Heart right ventricle (tissue), 16 donors: ENCODE data around the gene PERCC1. TPM values are rescaled to one million over a fixed set of nuclear protein-coding genes. Genes with fewer than 3 reads are reported as not detected.

ENCODE experiments used
- ATAC-seq, 8 donors: fragments of 200-7000 bp; cut with Tn5 transposase; one replicate each; pipeline ENCODE4 v1.9.1; 2020; ENCODE audit warnings: mild to moderate bottlenecking in 8 of 8, moderate library complexity in 8 of 8, moderate number of reproducible peaks in 1 of 8
- DNase-seq, 2 donors: peaks; one replicate each; pipeline ENCODE4 v3.0.0-alpha.2; 2020
- H3K27ac ChIP-seq, 10 donors: fragments of 200-600 bp; sonication (generic) in 2 of 10; one replicate each; pipeline versions ENCODE4 v1.5.0 to v1.8.0; 2020 to 2022; ENCODE audit warnings: mild to moderate bottlenecking in 3 of 10
- H3K27me3 ChIP-seq, 7 donors: fragments of 200-600 bp; one replicate each; pipeline ENCODE4 v1.8.0; 2021 to 2022; ENCODE audit warnings: mild to moderate bottlenecking in 2 of 7
- H3K36me3 ChIP-seq, 9 donors: fragments of 200-600 bp; sonication (generic) in 1 of 9; one replicate each; pipeline versions ENCODE4 v1.5.0 to v1.8.0; 2020 to 2022; ENCODE audit warnings: mild to moderate bottlenecking in 2 of 9
- H3K4me1 ChIP-seq, 9 donors: fragments of 200-600 bp; sonication (generic) in 1 of 9; one replicate each; pipeline versions ENCODE4 v1.5.0 to v1.8.0; 2020 to 2022; ENCODE audit warnings: mild to moderate bottlenecking in 4 of 9
- H3K4me3 ChIP-seq, 10 donors: fragments of 200-600 bp; sonication (generic) in 2 of 10; one replicate each; pipeline versions ENCODE4 v1.5.0 to v1.8.0; 2020 to 2022; ENCODE audit warnings: mild to moderate bottlenecking in 7 of 10, moderate library complexity in 2 of 10
- H3K9me3 ChIP-seq, 11 donors: fragments of 200-600 bp in 10 of 11; sonication (generic) in 2 of 11; one replicate each; pipeline versions ENCODE4 v1.5.0 to v1.8.0; 2013 to 2022; ENCODE audit warnings: mild to moderate bottlenecking in 2 of 11, control low read depth in 1 of 11, moderate library complexity in 1 of 11
- CTCF ChIP-seq, 9 donors: fragments of 200-600 bp; sonication (generic) in 2 of 9; IDR thresholded peaks; one replicate each; pipeline versions ENCODE4 v1.5.0 to v1.8.0; 2021 to 2022; ENCODE audit warnings: antibody characterized with exemption in 9 of 9, mild to moderate bottlenecking in 5 of 9, moderate library complexity in 1 of 9
- WGBS, 2 donors: extraction: QIAGEN DNeasy Blood & Tissue Kit; methylation state at CpG; one replicate each; pipeline ENCODE4 v1.1.7; 2013; ENCODE audit warnings: inconsistent platforms in 1 of 2; 5-methylcytosine and 5-hydroxymethylcytosine counted together
- intact Hi-C, 10 donors: fragments of 100-400 bp; cut with DNase I; formaldehyde crosslinking; loops; one replicate each; pipeline versions ENCODE4 v1.11.1 to v1.14.2; 2022
- polyA plus RNA-seq, 2 donors: library from polyadenylated mRNA; stranded (reverse); fragments of 200-250 nt; gene quantifications; one replicate each; pipeline ENCODE4 v1.2.3, GENCODE V29; 2013
- total RNA-seq, 10 donors: library from RNA; stranded (reverse); fragmentation: NEBNext Ultra II Directional in 3 of 10; extraction: Animal tissue kit (Norgen Biotek cat#: 25700) in 3 of 10; gene quantifications; one replicate each; pipeline versions ENCODE4 v1.2.1 to v1.2.4, GENCODE V29; 2021 to 2023
- donor health status: Arrhythmogenic right ventricular cardiomyopathy.
- donor health status: ischemic (EF 13 %, LVEDD 7.1; RV severe dilation, severe dysfunction).
- donor health status: healthy with polysubstance abuse.
- donor health status: DM: no; HTN: yes; CAD: no.
- donor health status: DM: no; HTN: no; CAD: no.
- donor health status: ischemic (EF 25% LVEDD 6.9; RV normal size, moderate dysfunction).
- donor health status: ischemic (EF 25% LVEDD 5.7; RV mildly dilated, moderate dysfunction).
- donor health status: healthy.
- donor health status: DM: yes; HTN: yes; CAD: no.
- donor health status: Ischemic cardiomyopathy.
- donor health status: ischemic (EF 35%, LVEDD 5.7; RV mildly dilated, moderate dysfunction).
- donor health status: nonischemic (EF 11% LVEDD 7.7; RV severe dilation, severe dysfunction).
- donor health status: DM: yes; HTN: yes; CAD: no.
- donor health status: PGD.
- donor health status: ischemic (EF 29% LVEDD 5.4; RV normal size, mild dysfunction).
- donor health status: nonischemic (EF 23%, LVEDD 6.1; RV moderate dilation, normal function).

PERCC1 gene
- total and polyA plus RNA-seq, 12 donors: 0.04 to 0.61 (median 0.47) TPM; not detected in 6

DNA sequence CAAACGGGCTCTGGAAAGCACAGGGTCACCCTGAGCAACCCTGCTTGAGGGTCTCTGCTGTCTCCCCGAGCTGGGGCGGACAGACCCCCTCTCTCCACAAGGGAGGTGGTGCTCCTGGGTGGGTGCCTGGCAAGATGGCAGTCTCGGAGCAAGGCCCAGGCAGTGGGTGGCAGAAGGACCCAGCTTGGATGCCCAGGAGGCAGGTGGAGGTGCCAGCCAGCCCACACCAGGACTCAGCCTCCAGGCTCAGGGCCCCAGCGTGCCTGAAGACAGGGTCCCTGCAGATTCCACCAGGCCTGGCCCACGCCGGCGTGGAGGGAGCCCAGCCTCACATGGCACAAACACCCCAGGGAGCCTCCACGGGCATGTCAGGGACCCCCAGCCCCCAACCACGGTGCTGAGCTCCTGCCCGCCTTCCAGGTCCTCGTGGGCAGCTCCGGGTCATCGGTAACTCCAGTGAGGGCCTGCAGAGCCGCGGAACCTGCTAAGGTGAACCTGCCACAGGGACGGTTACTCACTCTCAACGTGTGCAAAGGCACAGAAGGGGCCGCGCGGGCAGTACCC lies 37.2 kb upstream of the PERCC1 start:
- H3K27ac ChIP-seq: no peak overlapping the region
- TF ChIP-seq CTCF (IDR thresholded peaks at IDR 0.05): no peak
- peaks cover 0 to 94% (median 20%) of the 10 kb centered on the region in 9 donors for H3K36me3 ChIP-seq
- WGBS, 2 donors: 95 to 97% methylated on average over 21 of the region's 21 CpGs
- DNase-seq: no peak
- no peak overlapping the region for H3K4me3 ChIP-seq
- peak in 2 of 8 donors; percentile 13 to 30 for ATAC-seq
- no peaks in the 10 kb centered on the region for H3K4me1 ChIP-seq
- intact Hi-C loops: loop anchor here in 1 of 10 donors (2.0 kb wide), 1 partner anchor 359 kb away; no protein-coding TSS in a partner anchor
- no peaks in the 10 kb centered on the region for H3K27me3 ChIP-seq
- H3K9me3 ChIP-seq: no peaks in the 10 kb centered on the region

DNA sequence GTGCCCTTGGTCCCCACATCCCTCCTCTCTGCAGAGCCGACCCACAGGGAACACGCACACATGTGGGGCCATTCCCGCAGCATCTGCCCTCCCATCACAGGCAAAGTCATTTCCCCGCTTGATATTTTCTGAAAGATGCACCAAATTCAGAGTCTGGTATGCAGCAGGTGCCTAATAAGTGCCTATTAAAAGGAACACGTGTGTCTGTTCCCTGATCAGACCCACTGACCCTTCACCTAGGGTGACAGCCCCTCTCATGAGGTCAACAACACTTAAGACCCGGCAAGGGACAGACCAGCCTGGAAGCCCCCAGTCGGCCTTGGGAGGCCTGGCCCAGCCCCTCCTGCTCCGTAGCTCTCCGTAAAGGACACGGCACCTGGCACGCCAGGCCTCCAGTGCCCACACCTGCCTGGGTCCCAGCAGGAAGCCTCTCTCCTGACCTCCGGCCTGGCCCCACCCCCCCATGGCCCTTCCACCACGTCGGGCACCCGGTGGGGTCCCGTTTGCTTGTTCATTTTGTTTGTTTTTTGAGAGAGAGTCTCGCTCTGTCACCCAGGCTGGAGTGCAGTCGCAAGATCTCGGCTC lies 36.4 kb upstream of the PERCC1 start:
- DNase-seq (no peak), ATAC-seq (no peak)
- Histone ChIP-seq H3K4me1 (no peaks in the 10 kb centered on the region), H3K27me3 (no peaks in the 10 kb centered on the region), H3K9me3 (no peaks in the 10 kb centered on the region), H3K4me3 (no peak overlapping the region), H3K27ac (no peak overlapping the region), H3K36me3 (peaks cover 0 to 96% (median 27%) of the 10 kb centered on the region in 9 donors)
- no peak for TF ChIP-seq CTCF (IDR thresholded peaks at IDR 0.05)
- intact Hi-C loops: loop anchor here in 1 of 10 donors (2.0 kb wide), 1 partner anchor 360 kb away; no protein-coding TSS in a partner anchor
- 93 to 94% methylated on average over 19 of the region's 19 CpGs for WGBS, 2 donors

DNA sequence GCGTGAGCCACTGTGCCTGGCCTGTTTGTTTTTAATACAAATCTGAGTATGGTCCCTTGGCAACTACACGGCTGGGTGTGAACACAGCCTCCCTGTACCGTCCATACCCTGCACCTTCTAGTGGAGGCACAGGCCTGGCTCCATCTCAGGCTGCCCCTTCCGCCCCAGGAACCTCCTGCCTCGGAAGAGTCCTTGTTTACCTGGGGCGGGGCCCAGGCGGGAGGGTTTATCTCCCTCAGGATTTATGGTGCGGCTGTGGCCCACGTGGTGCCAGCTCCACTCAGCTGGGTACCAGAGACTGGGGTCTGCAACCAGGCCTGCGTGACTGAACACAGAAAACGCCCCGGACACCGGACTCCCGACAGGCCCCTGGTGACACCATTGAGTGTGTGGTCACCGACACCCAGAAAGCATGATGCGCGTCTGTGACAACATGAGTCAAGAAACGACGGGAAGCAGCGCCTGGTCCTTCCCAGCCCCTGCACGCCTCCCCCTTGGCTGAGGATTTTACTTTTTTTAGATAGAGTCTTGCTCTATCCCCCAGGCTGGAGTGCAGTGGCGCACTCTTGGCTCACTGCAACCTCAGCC lies 35.3 kb upstream of the PERCC1 start:
- Histone ChIP-seq H3K36me3 (peaks cover 0 to 96% (median 30%) of the 10 kb centered on the region in 9 donors), H3K27me3 (no peaks in the 10 kb centered on the region), H3K27ac (no peak overlapping the region), H3K9me3 (no peaks in the 10 kb centered on the region), H3K4me3 (no peak overlapping the region), H3K4me1 (no peaks in the 10 kb centered on the region)
- DNase-seq: no peak
- WGBS, 2 donors: 94% methylated on average over 22 of the region's 22 CpGs
- no peak for ATAC-seq
- no peak for TF ChIP-seq CTCF (IDR thresholded peaks at IDR 0.05)
- intact Hi-C loops: loop anchor here in 1 of 10 donors (2.0 kb wide), 1 partner anchor 361 kb away; no protein-coding TSS in a partner anchor

- no peak for TF ChIP-seq CTCF (IDR thresholded peaks at IDR 0.05)
- Histone ChIP-seq H3K27me3 (no peaks in the 10 kb centered on the region), H3K4me1 (no peaks in the 10 kb centered on the region), H3K9me3 (no peaks in the 10 kb centered on the region), H3K27ac (no peak overlapping the region), H3K36me3 (peaks cover 0 to 97% (median 42%) of the 10 kb centered on the region in 9 donors), H3K4me3 (no peak overlapping the region)
- ATAC-seq (no peak), DNase-seq (no peak)
- intact Hi-C loops: no loop called here
- WGBS, 2 donors: 93 to 96% methylated on average over 17 to 21 of the region's 21 CpGs
Measured at GRCh38 chr16:1397779-1398178, 33.1 kb upstream of the PERCC1 start.
